HepG2 (cell line): ENCODE results near the gene NFE2L1. TPM values are rescaled to one million over a fixed set of nuclear protein-coding genes. Genes with fewer than 3 reads are reported as not detected.
A peak's percentile ranks its signal among the peaks of the same experiment; 100 is the strongest.

Experiments used
- AKNA ChIP-seq: sonication (generic); formaldehyde crosslinking; IDR thresholded peaks from 2 replicates; pipeline ENCODE4 v1.4.0; 2020; ENCODE audit warnings: missing genetic modification reagents, borderline replicate concordance
- ARHGAP35 ChIP-seq: sonication (generic); formaldehyde crosslinking; IDR thresholded peaks from 2 replicates; pipeline ENCODE4 v1.9.0; 2022; ENCODE audit warnings: mild to moderate bottlenecking, inconsistent platforms, moderate library complexity, missing genetic modification reagents, borderline replicate concordance
- ATF7-NPFF ChIP-seq: sonication (generic); formaldehyde crosslinking; IDR thresholded peaks from 2 replicates; pipeline ENCODE4 v1.8.1; 2023; ENCODE audit warnings: mild to moderate bottlenecking, low read depth, missing genetic modification reagents, moderate library complexity
- DBP ChIP-seq: sonication (generic); formaldehyde crosslinking; IDR thresholded peaks from 2 replicates; pipeline ENCODE4 v1.4.0; 2020; ENCODE audit warnings: missing genetic modification reagents; ENCODE audit errors: not compliant biosample characterization
- MTF2 ChIP-seq: sonication (generic); formaldehyde crosslinking; IDR thresholded peaks from 2 replicates; pipeline ENCODE4 v1.5.0; 2020; ENCODE audit warnings: missing genetic modification reagents, borderline replicate concordance
- PHB2 ChIP-seq: fragments of 450-650 bp; IDR thresholded peaks from 2 replicates; pipeline ENCODE4 v1.6.1; 2018; ENCODE audit not compliant: partially characterized antibody
- PHF20 ChIP-seq: sonication (generic); formaldehyde crosslinking; IDR thresholded peaks from 2 replicates; pipeline ENCODE4 v1.5.0; 2020; ENCODE audit warnings: mild to moderate bottlenecking, missing genetic modification reagents
- RELA ChIP-seq: sonication (generic); formaldehyde crosslinking; IDR thresholded peaks from 2 replicates; pipeline ENCODE4 v1.4.0; 2020; ENCODE audit warnings: missing genetic modification reagents
- RFX3 ChIP-seq: IDR thresholded peaks from 2 replicates; pipeline ENCODE4 v1.6.1; 2016; ENCODE audit warnings: missing biosample characterization, missing genetic modification reagents
- SIN3B ChIP-seq: fragments of 150-350 bp; IDR thresholded peaks from 2 replicates; pipeline ENCODE4 v1.6.1; 2014; ENCODE audit warnings: low read length
- SMAD1 ChIP-seq: sonication (generic); formaldehyde crosslinking; IDR thresholded peaks from 2 replicates; pipeline ENCODE4 v1.4.0; 2020; ENCODE audit warnings: missing genetic modification reagents, low read depth, mild to moderate bottlenecking, borderline replicate concordance
- SYNCRIP ChIP-seq: fragments of 200-400 bp; formaldehyde crosslinking; IDR thresholded peaks from 2 replicates; pipeline ENCODE4 v1.6.1; 2018; ENCODE audit warnings: mild to moderate bottlenecking, low read depth, low read length; ENCODE audit not compliant: insufficient read depth
- ZFYVE20 ChIP-seq: sonication (generic); formaldehyde crosslinking; IDR thresholded peaks from 2 replicates; pipeline ENCODE4 v1.8.0; 2023; ENCODE audit warnings: low read depth, mild to moderate bottlenecking, moderate library complexity, missing genetic modification reagents, borderline replicate concordance
- ZNF281 ChIP-seq: sonication (generic); formaldehyde crosslinking; IDR thresholded peaks from 2 replicates; pipeline ENCODE4 v1.4.0; 2020; ENCODE audit warnings: missing genetic modification reagents, borderline replicate concordance
- ZNF33B ChIP-seq: sonication (generic); formaldehyde crosslinking; IDR thresholded peaks from 2 replicates; pipeline ENCODE4 v1.5.1; 2020; ENCODE audit warnings: mild to moderate bottlenecking, missing genetic modification reagents
- ZNF382 ChIP-seq: sonication (generic); formaldehyde crosslinking; IDR thresholded peaks from 2 replicates; pipeline ENCODE4 v1.5.0; 2020; ENCODE audit warnings: missing genetic modification reagents, mild to moderate bottlenecking, borderline replicate concordance
- ZNF432 ChIP-seq: sonication (generic); formaldehyde crosslinking; IDR thresholded peaks from 2 replicates; pipeline ENCODE4 v1.5.0; 2020; ENCODE audit warnings: missing genetic modification reagents, mild to moderate bottlenecking, borderline replicate concordance
- ZNF605 ChIP-seq: sonication (generic); formaldehyde crosslinking; IDR thresholded peaks from 2 replicates; pipeline ENCODE4 v1.8.0; 2022; ENCODE audit warnings: mild to moderate bottlenecking, missing genetic modification reagents
- ZNF619 ChIP-seq: sonication (generic); formaldehyde crosslinking; IDR thresholded peaks from 2 replicates; pipeline ENCODE4 v1.4.0; 2020; ENCODE audit warnings: mild to moderate bottlenecking, missing genetic modification reagents
- polyA plus RNA-seq, 8 experiments: library from polyadenylated mRNA; depleted of rRNA in 3 of 8; stranded (reverse) in 7 of 8; unstranded in 1 of 8; fragments of >200 nt; fragmentation: Illumina TruSeq in 4 of 8; extraction: Trizol in 4 of 8; gene quantifications; 2 replicates each; pipeline versions ENCODE4 v1.2.1 to v1.2.3, GENCODE V29; 2011 to 2016; ENCODE audit warnings: low read depth in 4 of 8, missing spikeins in 1 of 8, mixed read lengths in 1 of 8; ENCODE audit not compliant: insufficient read depth in 1 of 8
- total RNA-seq, 5 experiments: library from RNA; depleted of rRNA; stranded (reverse); fragments of >200 nt; fragmentation: Illumina TruSeq; extraction: Trizol; gene quantifications; 2 replicates each; pipeline ENCODE4 v1.2.3, GENCODE V29; 2016; ENCODE audit warnings: low read depth in 1 of 5

NFE2L1 gene
- total and polyA plus RNA-seq, 2 of the 13 experiments (the other 11 are each of a cell fraction or from before 2014, with no cell fraction given) = 67.0 to 234 TPM

GRCh38 chr17:48101012-48101720 is 53.0 kb downstream of the NFE2L1 start, which contains the start of gene CBX1 (continued):
- TF ChIP-seq AKNA (CRISPR knock-in tag) = no peak
- peak; percentile 82 for TF ChIP-seq ZNF281 (CRISPR knock-in tag)
- TF ChIP-seq SYNCRIP = no peak
- TF ChIP-seq RELA (CRISPR knock-in tag) = no peak
- peak; percentile 77 for TF ChIP-seq ZNF619
- TF ChIP-seq MTF2 (CRISPR knock-in tag) = no peak; the same call in 1 of the 2 replicates
- peak; percentile 75 for TF ChIP-seq PHF20 (CRISPR knock-in tag)
- peak; percentile 88; the same call in 1 of the 2 replicates for TF ChIP-seq ZNF605
- peak; percentile 92 for TF ChIP-seq ZNF33B (CRISPR knock-in tag)
- peak; percentile 70; the same call in 1 of the 2 replicates for TF ChIP-seq SMAD1
- no peak for TF ChIP-seq PHB2
- peak; percentile 69; the same call in 1 of the 2 replicates for TF ChIP-seq ARHGAP35 (CRISPR knock-in tag)
- TF ChIP-seq ZNF382 = no peak
- 0 out of 2 replicates have a peak, but pooled peaks have one; percentile 53 for TF ChIP-seq ZFYVE20 (CRISPR knock-in tag)
- no peak for TF ChIP-seq RFX3
- peak; percentile 93 for TF ChIP-seq ATF7-NPFF (CRISPR knock-in tag)
- no peak for TF ChIP-seq SIN3B
- TF ChIP-seq ZNF432 (CRISPR knock-in tag) = no peak
- peak; percentile 72 for TF ChIP-seq DBP (CRISPR knock-in tag)
